Fibroblast of skin of right quadriceps (primary cell): Measurements from ENCODE around the gene CPB1.
"Not testable (repeated sequence)": the region's sequence is repeated elsewhere in the genome, so short reads cannot be mapped to it uniquely, and the experiment has no call there.

ENCODE experiments used
- DNase-seq: peaks from one replicate; pipeline ENCODE4 v3.0.0-alpha.2; 2013

The CPB1 gene

DNA sequence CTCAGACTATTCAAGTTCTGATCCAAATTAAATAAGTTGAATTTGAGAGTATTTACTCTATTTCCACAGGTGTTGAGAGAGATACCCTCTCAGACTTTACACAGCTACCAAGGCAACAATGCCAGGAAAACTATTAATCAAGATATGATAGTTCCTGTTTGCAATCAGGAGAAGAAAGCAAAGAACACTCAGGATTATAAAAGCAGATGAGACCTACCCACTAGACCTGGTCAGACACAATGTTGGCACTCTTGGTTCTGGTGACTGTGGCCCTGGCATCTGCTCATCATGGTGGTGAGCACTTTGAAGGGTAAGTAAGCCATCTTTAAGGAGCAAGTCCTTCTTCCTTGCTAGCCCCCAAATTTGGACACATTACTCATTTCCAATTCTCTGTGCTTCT, at the start of gene CPB1:
Gene CPB1 (plus strand): TSS at position 227 of the 400 bp plus-strand sequence. CDS start 13 bp downstream, at position 240.
- no peak for DNase-seq

DNA sequence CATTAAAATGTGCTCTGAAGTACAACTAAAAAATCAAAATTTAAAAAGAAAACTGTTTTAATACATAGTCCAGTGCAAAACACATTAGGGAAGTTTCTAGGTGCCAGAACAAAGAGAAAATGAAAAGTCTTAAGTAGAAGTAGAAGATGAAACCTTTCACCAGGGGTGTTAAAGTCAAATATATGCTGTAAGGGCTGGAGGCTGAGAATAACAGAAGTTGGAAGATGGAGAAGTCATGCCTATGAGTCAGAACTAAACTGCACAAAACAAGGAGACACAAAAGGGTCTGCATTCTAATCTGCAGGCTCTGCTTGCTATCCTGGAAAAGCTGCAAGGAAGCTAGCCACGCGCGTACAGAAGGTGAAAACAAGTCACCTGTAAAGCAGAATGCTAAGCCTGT, 48.7 kb upstream of the CPB1 start:
- no peak for DNase-seq

DNA sequence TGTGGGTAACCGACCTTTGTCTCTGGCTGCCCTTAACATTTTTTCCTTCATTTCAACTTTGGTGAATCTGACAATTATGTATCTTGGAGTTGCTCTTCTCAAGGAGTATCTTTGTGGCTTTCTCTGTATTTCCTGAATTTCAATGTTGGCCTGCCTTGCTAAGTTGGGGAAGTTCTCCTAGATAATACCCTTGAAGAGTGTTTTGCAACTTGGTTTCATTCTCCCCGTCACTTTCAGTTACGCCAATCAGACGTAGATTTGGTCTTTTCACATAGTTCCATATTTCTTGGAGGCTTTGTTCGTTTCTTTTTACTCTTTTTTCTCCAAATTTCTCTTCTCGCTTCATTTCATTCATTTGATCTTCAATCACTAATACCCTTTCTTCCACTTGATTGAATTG, 42.6 kb upstream of the CPB1 start:
- not testable (repeated sequence) for DNase-seq

DNA sequence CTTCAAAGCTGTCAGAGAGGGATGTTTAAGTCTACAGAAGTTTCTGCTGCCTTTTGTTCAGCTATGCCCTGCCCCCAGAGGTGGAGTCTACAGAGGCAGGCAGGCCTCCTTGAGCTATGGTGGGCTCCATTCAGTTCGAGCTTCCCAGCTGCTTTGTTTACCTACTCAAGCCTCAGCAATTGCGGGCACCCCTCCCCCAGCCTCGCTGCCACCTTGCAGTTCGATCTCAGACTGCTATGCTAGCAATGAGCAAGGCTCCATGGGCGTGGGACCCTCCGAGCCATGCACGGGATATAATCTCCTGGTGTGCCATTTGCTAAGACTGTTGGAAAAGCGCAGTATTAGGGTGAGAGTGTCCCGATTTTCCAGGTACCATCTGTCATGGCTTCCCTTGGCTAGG, 41.5 kb upstream of the CPB1 start:
- not testable (repeated sequence) for DNase-seq

DNA sequence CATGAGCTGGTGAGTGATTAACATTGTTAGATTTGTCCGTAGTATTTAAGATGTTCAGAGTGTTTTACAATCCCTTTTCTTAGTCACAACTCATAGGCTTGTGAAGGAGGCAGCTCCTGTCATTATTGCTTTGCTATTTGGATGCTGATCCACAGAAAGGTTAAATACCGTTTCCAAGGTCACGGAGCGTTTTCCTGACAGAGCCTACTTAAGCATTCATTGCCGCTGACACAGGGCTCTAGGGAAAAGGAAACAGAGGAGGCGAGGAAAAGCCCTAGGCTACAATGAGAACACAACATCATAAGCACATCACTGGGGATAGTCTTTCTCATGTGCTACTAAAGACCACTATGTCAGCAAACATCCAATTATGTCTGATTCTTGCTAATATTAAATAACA, 38.5 kb upstream of the CPB1 start:
- peak; percentile 61 for DNase-seq

DNA sequence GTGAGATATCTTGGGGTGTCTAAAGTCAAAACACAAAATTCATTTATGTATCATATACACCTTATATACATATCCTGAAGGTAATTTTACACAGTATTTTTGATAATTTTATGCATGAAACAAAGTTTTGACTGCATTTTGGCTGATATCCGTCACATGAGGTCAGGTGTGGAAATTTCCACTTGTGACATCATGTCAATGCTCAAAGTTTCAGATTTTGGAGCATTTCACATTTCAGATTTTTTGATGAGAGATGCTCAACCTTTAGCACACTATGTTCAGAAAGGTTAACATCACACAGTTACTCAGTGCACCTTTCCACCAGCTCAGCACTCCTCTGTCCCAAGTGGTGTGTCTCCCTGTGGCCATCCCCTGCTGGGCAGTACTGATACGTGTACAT, 37.7 kb upstream of the CPB1 start:
- no peak for DNase-seq

DNA sequence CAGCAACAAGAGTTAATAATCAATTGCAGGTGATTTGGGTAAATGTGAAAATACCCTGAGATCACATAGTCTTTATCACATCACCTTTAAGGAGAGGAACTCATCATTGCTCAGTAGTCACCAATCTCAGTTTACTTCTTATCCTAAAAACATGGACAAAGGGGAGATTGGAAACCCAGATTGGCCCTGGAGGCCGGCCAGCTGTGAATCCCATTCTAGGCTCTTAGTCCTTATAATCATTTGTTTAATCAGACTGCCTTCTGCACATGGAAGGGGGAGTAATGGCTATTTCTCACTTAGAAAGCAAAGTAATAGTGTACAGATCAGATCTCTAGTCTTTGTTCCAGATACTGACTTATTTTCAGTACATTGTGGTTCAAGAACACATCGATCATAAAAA, 37.2 kb upstream of the CPB1 start:
- no peak for DNase-seq

DNA sequence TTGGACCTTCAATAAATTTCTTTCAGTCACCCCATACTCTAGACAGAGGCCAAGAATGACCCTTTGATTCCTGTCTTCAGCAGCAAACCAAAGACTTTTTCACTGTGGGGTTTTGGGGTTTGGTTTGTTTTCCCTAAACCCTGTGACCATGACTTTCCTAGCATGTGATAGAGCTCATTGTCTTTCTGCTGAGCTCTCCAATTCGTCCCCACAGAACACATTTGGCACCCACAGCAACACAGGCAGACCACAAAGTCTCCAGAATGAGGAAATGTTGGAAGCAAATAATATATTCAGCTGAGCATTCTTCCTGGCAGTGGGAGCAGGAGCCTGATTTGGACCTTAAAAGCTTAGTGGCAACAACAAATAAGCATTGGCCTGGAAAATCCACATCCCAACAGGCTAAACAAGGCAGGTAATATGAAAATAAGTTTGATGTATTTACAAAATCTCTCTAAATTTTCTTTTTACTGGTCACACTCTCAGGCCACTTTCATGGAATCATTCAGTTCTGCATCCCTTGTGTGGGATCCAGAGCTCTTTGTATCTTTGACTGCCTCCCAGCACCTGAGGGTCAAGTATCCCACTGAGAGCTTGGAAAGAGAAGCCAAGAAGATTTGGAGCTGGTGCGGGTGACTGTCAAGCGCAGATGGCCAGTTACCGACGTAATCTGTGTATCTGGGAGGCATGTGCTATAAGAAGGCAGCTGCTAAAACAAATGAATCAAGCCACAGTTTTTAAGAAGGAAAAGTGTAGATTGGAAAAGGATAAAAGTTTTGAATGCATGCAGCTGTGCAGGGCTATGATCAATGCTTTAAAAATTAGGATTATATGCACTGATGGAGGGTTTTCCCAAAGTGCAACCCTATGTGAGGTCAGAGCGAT, 36.5 kb upstream of the CPB1 start:
- DNase-seq = peak; percentile 13

DNA sequence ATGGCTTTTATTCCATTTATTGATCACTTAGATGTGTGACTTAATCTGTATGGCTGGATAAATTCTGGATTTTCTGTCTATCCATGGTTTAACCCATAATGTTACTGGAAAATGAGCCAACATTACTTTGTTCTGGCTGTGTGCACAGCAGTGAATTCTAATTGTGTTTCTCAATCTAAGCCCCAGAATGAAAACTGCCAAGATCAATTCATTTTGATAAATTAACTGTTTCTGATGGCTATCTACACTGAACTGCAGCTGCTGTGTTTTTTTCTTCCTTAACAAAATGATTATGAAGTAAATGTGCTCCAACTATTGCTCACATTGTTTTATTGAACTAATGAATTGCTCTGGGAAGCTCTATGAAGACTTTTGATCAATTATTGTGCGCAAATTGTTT, 35.7 kb upstream of the CPB1 start:
- no peak for DNase-seq

DNA sequence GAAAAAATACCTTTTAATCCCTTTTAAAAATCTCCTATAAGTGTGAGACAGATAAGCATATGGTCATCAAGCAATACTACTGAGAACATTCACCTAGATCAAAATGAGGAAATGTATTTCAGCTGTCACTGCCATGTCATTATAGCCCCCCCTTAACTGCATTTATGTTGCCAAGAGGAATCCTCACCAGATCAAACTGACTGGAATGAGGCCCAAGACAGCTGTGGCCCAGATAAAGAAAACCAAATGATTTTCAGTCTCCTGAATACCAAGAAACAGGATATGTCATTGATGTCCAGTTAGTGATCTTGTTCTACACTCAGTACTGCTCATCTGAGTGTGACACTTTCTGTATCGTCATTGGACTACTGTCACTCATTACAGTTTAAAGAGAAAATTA, 35.1 kb upstream of the CPB1 start:
- DNase-seq = no peak

DNA sequence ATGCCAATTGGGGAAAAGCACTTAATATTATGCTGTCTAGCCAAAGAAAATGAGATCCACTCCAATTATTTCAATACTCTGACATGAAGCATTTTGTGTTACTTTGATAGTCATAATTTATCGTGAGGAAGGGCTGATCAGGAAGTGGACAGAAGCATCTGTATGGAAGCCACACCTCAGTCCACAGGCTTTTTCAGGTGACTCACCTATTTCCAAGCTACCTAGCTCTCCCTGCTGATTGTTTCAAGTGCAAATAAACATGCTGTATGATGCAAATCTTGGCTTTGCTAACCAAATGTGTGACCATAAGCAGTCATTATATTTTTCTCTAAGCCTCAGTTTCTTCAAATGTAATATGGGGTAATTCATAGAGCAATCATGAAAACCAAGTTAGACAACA, 30.8 kb upstream of the CPB1 start:
- DNase-seq = no peak

DNA sequence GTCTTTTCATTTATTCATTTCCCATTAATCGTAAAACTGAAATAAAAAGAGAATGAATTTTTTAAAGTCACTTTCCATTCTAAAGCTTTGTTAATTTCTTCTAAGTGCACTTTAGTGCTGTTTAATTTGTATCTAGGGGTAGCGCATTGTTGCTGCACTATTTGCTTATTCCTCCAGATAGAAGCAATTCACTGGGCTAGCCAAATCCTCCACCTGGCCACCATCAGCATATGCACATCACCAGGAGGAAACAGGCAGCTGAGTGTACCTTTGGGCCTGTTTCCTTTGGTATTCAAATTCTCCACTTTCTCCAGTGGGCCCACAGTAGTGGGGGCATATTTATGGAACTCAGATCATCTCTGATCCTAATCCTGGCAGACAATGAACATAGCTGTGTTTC, 29.8 kb upstream of the CPB1 start:
- no peak for DNase-seq

DNA sequence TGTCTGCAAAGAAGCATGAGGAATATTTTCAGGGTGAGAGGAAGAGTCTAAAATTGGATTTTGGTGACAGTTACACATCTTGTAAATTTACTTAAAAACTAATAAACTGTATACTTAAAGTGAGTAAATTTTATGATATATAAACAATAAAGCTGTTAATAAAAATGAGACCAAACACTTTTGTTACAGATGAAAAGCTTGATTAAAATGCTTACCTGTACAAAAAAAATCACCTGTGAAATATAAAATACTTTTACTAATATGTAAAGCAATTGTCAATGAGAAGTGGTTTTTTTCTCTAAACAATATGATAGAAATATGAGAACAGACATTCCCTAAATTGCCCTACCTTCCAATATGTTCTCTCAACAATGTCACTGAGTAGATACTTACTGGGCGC, 27.2 kb upstream of the CPB1 start:
- no peak for DNase-seq

DNA sequence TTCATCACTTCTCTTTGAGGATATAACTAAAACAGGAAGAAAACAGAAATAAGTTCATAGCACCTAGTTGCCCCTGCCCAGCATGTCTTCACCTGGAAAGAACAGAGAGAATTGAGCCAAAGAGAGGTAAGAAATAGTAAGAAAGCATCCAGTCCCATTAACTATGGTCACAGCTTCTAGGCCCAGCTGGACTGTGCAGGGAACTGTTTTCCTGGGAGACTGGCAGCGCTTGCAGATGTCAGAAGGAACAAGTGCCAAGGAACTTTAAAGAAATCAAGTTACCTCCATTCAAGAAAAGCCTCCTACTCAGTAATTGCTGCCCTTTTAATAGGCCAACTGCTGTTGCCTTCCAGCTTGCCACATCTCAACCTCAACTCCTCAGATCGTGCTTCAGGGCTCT, 17.8 kb upstream of the CPB1 start:
- DNase-seq = no peak

DNA sequence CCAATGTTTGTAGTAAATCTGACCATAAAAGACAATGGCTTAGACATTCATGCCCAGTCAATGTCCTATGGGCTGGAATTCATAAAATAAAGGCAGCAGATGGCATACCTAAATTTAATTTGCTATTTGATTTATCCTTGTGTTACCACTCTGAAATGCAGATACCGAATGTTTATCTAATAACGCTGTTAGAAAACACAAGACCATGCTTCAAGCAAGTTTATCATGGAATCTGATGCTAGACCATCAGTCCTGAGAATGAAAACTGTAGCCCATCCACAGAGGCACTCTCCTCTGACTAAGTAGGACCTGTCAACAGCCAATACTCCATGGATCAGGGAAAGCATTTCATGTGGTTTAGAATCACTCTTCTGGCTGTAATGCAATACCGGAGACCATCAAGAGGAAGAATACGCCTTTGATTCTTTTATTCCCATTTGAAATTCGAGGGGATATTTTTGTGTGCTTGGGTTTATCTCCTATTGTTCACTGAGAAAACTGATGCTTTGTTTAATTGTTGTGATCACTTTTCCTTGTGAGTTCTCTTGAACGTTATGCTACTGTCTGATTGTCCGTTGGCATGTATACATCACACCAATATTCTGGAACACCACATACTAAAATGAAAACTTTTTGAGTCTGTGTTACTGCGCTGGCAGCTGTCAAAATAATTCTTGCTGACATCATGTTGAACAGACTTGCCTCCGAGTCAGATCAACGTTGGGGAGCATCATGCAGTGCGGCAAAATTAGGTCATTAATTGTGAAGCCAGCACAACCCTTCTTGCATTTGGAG, 12.1 kb upstream of the CPB1 start:
- DNase-seq = no peak

DNA sequence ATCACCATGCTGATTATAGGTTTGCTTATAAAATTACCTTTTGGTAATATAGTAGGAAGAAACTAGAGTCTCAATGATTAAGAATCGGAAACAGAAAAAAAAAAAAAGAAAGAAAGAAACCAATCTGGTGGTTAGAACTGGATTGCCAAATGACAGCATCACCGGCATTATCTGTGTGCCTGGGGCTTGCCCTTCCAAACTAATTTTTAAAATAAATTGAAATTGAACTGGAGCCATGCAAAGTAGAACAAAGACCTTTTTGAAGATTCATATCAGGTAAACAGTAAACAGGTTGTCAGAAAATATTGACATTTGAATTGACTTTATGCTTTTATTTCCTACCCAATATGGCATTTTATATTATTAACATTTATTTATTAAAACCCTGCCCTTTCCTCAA, 11.2 kb upstream of the CPB1 start:
- DNase-seq = no peak

DNA sequence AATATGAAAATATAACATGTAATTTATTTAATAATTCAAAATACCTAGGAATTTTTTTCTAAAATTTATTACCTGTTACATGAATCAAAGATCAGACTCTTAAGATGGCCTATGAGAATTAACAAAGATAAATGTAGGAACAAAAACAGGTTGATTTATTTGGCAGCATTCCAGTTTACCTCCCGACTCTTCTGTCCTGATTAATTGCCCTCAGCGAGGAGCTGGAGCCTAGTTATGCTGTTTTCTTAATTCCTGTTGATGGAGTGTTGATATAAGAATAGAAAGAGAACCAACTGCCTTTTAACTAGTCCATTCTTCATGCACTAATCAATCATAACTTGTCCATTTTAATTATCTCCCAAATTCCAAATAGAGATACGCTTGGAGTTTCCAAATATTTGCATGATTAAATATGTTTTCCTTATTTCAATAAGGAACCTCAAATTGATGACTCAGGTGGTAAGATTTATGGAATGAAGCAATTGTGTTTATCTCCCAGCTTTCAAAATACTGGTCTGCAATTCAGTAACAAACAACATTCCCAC, 10.6 kb upstream of the CPB1 start:
- DNase-seq = no peak

DNA sequence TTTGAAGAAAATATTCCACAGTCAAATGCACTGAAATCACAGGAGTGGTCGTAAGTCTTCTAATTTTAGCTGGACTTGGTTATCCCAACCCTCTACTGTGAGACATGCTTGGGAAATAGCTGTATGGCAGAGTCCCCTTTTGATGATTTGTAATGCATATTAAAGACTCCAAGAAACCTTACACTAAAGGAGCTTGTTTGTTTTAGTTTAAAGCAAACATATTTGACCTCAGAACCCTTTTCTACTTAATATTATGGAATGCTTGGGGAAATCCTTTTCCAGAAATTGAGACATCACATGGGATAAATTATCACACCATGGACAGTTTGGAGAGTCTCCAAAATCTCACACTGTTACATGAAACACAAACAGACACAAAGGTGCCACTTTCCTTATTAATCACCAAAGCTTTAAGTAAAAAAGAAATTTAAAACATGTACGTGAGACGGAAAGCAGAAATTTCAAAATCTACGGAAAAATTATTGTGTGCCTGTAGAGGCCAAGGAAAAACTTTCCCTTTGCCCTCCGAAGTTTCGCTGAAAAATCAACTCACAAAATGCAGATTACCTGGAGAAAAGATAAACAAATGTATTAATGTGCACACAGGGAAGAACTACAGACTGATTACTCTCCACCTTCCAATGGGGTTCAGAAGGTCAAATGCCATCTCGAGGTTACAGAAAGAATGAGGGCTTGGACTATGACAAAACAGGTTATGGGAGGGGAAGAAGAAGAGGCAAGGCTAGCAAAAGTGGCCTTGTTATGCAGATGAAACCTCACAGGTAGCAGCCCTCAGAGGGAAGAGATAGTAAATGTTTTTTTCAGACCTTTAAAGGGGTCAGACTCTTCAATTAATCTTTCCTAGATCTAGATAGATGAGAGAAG, 7.0 kb upstream of the CPB1 start:
- peak; percentile 18 for DNase-seq

DNA sequence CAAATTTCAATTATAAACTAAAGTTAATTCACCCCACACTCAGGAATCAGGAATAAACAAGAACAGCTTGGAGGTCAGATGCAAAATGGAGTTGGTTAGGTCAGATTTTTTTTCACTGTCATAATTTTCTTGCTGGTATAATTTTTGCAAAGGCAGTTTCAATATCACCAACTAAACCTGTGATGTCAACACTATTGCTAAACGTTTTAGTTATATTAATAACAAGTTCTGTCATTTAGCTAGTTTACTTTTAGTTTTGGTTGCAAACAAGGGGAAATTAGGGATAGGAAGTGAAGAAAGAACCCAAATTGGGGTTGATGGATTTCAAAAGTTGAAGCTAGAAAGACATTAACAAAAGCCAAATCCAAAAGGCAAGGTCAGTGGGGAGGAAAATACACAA, 4.6 kb upstream of the CPB1 start:
- DNase-seq = no peak

DNA sequence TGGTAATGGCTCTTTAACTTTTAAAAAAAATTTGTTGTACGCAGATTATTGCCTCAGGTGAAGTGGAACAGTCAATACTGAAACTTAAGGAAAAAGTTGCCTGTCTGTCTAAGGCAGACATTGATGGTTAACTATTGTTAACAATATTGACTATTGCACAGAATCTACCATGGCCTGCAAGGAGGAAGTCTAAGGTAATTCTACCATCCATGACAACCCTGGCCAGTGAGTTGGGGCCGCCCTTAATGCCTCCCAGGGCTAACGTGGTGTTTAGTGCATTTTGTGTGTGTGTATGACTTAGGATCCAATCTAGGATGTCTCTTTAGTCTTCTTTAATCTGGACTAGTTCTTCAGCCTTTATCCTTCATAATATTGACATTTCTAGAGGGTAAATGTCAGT, 2.1 kb upstream of the CPB1 start:
- DNase-seq = no peak

DNA sequence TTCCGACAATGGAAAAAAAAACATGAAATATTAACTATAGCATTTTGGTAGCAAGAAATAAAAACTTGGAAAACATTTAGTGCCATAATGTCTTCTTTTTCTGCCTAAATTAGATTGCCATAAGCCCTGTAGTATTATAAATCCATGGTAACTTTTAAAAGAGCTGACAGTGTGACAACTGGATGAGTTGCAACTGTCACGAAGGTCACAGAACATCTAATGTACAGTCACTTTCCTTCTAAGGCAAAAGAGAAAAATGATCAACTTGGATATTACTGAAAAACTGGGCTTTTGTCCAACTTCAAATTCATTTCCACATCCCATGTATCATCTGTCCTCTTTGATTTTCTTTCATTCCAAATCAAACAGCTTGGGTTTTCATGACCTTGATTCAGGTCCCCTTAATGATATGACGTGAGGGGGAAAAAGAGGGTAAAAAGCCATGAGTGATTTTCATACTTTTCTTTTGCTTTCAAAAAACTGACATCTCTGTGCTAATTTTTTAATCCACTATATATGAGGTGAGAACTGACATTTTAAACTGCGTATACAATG, 602 bp downstream of the CPB1 start:
- no peak for DNase-seq

DNA sequence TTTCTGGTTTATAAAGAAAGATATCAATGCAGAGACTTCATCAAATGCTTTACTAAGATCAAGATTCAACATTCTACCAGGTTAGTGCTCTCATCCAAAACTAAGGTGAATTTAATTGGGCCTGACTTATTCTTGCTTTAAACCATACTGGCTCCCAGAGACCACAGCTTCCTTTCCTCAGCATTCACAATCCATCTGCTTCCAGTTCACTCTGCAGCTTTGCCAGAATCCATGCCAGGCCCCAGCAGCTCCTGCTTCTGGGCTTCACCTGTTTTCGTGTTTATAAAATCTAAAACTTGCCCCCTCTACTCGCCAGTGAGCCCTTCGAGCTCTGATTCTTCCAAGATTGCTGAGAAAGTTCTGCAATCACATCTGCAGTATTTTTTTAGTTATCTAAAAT, 2.3 kb downstream of the CPB1 start:
- DNase-seq = no peak

DNA sequence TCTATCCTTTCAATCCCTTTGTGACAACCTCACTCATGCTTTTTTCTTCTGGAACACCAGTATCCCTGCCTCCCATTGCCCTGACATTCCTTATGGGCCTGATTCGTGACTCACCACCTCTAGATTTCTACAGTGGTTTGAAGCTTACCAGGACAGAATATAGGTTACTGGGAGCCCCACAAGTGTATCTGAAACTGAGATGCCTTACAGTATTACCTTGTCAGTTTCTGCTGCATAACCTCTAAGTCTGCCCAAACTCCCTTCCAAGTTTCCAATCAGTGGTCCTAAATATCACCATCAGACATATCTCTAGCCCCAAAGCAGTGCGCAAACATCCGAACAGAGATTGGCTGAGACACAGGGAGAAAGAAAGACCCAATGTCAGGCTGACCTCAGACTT, 5.6 kb downstream of the CPB1 start:
- no peak for DNase-seq
